ENCODE data around the gene STATH. TPM values are rescaled to one million over a fixed set of nuclear protein-coding genes. Genes with fewer than 3 reads are reported as not detected.
A peak's percentile ranks its signal among the peaks of the same experiment; 100 is the strongest.
"Not testable (repeated sequence)": the region's sequence is repeated elsewhere in the genome, so short reads cannot be mapped to it uniquely, and the experiment has no call there.

STATH gene
- total and polyA plus RNA-seq, 5 donors = not detected

DNA sequence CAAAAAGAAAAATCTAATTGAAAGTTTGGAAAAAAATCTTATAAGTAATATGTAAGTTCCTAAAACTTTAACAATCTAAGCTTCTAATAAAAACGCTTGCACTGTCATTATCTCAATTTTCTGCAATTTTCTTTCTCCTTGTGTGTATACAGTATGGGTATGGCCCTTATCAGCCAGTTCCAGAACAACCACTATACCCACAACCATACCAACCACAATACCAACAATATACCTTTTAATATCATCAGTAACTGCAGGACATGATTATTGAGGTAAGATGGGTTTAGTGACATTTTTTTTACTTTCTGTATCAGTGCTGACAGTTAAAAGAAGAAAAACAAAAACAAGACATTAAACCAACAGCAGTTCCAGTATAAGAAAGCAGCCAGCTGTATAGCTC lies 4.9 kb downstream of the STATH start:
- 85% methylated on average over 1 of the region's 1 CpG for WGBS

GRCh38 chr4:70002507-70002906 lies 6.7 kb downstream of the STATH start:
- intact Hi-C loops (cut with DNase I) = no loop called here
- ATAC-seq (no peak), DNase-seq (no peak)
- Histone ChIP-seq H3K27ac (ENCODE audit: low read length) (no peak overlapping the region), H3K4me1 (ENCODE audit: control insufficient read depth, insufficient read depth, low read length) (no peaks in the 10 kb centered on the region), H3K27me3 (ENCODE audit: control insufficient read depth, insufficient read depth) (no peaks in the 10 kb centered on the region), H3K4me3 (ENCODE audit: low read length) (no peak overlapping the region), H3K9me3 (ENCODE audit: control insufficient read depth, low read length) (no peaks in the 10 kb centered on the region)

More for the DNA sequence above, 4.9 kb downstream of the STATH start:
- Histone ChIP-seq H3K9me3 (ENCODE audit: control insufficient read depth, low read length) (no peaks in the 10 kb centered on the region), H3K27ac (ENCODE audit: low read length) (no peak overlapping the region), H3K4me3 (ENCODE audit: low read length) (no peak overlapping the region), H3K27me3 (ENCODE audit: control insufficient read depth, insufficient read depth) (no peaks in the 10 kb centered on the region), H3K4me1 (ENCODE audit: control insufficient read depth, insufficient read depth, low read length) (no peaks in the 10 kb centered on the region)
- ATAC-seq (no peak), DNase-seq (no peak)
- intact Hi-C loops (cut with DNase I) = no loop called here

GRCh38 chr4:70008771-70009170 lies 13.0 kb downstream of the STATH start:
- no peak for DNase-seq
- Histone ChIP-seq H3K27me3 (ENCODE audit: control insufficient read depth, insufficient read depth) (no peaks in the 10 kb centered on the region), H3K4me1 (ENCODE audit: control insufficient read depth, insufficient read depth, low read length) (no peaks in the 10 kb centered on the region), H3K9me3 (ENCODE audit: control insufficient read depth, low read length) (no peaks in the 10 kb centered on the region), H3K4me3 (ENCODE audit: low read length) (no peak overlapping the region), H3K27ac (ENCODE audit: low read length) (no peak overlapping the region)
- intact Hi-C loops (cut with DNase I) = no loop called here
- no peak for ATAC-seq
- WGBS = 38% methylated on average over 3 of the region's 3 CpGs

- H3K27me3 ChIP-seq (ENCODE audit: control insufficient read depth, insufficient read depth); H3K27ac ChIP-seq (ENCODE audit: low read length); intact Hi-C loops (cut with DNase I); H3K4me1 ChIP-seq (ENCODE audit: control insufficient read depth, insufficient read depth, low read length); H3K4me3 ChIP-seq (ENCODE audit: low read length); H3K9me3 ChIP-seq (ENCODE audit: control insufficient read depth, low read length); ATAC-seq: not testable (repeated sequence)
- peak in 1 of 3 donors; percentile 18 for DNase-seq
- WGBS = 85% methylated on average over 9 of the region's 10 CpGs
Observed at GRCh38 chr4:70019006-70019405, 23.2 kb downstream of the STATH start.

GRCh38 chr4:70023218-70023617 lies 27.5 kb downstream of the STATH start:
- DNase-seq (no peak), ATAC-seq (no peak)
- Histone ChIP-seq H3K9me3 (ENCODE audit: control insufficient read depth, low read length) (no peaks in the 10 kb centered on the region), H3K27me3 (ENCODE audit: control insufficient read depth, insufficient read depth) (no peaks in the 10 kb centered on the region), H3K27ac (ENCODE audit: low read length) (no peak overlapping the region), H3K4me3 (ENCODE audit: low read length) (no peak overlapping the region), H3K4me1 (ENCODE audit: control insufficient read depth, insufficient read depth, low read length) (no peaks in the 10 kb centered on the region)
- intact Hi-C loops (cut with DNase I) = no loop called here
- 73% methylated on average over 2 of the region's 2 CpGs for WGBS

GRCh38 chr4:70027011-70027410 lies 31.2 kb downstream of the STATH start:
- 76% methylated on average over 5 of the region's 5 CpGs for WGBS

GRCh38 chr4:70028159-70028558 lies 32.4 kb downstream of the STATH start, which contains the start of gene HTN3:
HTN3 (plus strand) TSS chr4:70028459; CDS start chr4:70030741, 2,282 bp downstream.
- 73% methylated on average over 7 of the region's 7 CpGs for WGBS
- ATAC-seq; H3K9me3 ChIP-seq (ENCODE audit: control insufficient read depth, low read length); DNase-seq; H3K4me3 ChIP-seq (ENCODE audit: low read length); H3K27me3 ChIP-seq (ENCODE audit: control insufficient read depth, insufficient read depth); H3K27ac ChIP-seq (ENCODE audit: low read length); intact Hi-C loops (cut with DNase I); H3K4me1 ChIP-seq (ENCODE audit: control insufficient read depth, insufficient read depth, low read length): not testable (repeated sequence)

More at GRCh38 chr4:70027011-70027410, 31.2 kb downstream of the STATH start:
- no peak overlapping the region for H3K27ac ChIP-seq (ENCODE audit: low read length)
- H3K4me3 ChIP-seq (ENCODE audit: low read length) = no peak overlapping the region
- DNase-seq (no peak), ATAC-seq (no peak)
- no peaks in the 10 kb centered on the region for H3K9me3 ChIP-seq (ENCODE audit: control insufficient read depth, low read length)
- H3K27me3 ChIP-seq (ENCODE audit: control insufficient read depth, insufficient read depth) = no peaks in the 10 kb centered on the region
- no peaks in the 10 kb centered on the region for H3K4me1 ChIP-seq (ENCODE audit: control insufficient read depth, insufficient read depth, low read length)
- intact Hi-C loops (cut with DNase I) = no loop called here

GRCh38 chr4:70037559-70037958 lies 41.8 kb downstream of the STATH start:
- H3K4me1 ChIP-seq (ENCODE audit: control insufficient read depth, insufficient read depth, low read length); H3K27me3 ChIP-seq (ENCODE audit: control insufficient read depth, insufficient read depth); H3K27ac ChIP-seq (ENCODE audit: low read length); intact Hi-C loops (cut with DNase I); H3K4me3 ChIP-seq (ENCODE audit: low read length); H3K9me3 ChIP-seq (ENCODE audit: control insufficient read depth, low read length); ATAC-seq: not testable (repeated sequence)
- WGBS = 89% methylated on average over 18 of the region's 18 CpGs
- DNase-seq = peak in 1 of 3 donors; percentile 33

DNA sequence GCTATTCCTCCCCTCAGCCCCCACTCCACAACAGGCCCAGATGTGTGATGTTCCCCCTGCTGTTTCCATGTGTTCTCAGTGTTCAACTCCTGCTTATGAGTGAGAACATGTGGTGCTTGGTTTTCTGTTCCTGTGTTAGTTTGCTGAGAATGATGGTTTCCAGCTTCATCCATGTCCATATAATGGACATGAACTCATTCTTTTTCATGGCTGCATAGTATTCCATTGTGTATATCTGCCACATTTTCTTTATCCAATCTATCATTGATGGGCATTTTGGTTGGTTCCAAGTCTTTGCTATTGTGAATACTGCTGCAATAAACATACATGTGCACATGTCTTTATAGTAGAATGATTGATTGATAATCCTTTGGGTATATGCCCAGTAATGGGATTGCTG lies 44.2 kb downstream of the STATH start:
- H3K9me3 ChIP-seq (ENCODE audit: control insufficient read depth, low read length); H3K4me3 ChIP-seq (ENCODE audit: low read length); H3K4me1 ChIP-seq (ENCODE audit: control insufficient read depth, insufficient read depth, low read length); ATAC-seq; intact Hi-C loops (cut with DNase I); DNase-seq; H3K27me3 ChIP-seq (ENCODE audit: control insufficient read depth, insufficient read depth); H3K27ac ChIP-seq (ENCODE audit: low read length): not testable (repeated sequence)

DNA sequence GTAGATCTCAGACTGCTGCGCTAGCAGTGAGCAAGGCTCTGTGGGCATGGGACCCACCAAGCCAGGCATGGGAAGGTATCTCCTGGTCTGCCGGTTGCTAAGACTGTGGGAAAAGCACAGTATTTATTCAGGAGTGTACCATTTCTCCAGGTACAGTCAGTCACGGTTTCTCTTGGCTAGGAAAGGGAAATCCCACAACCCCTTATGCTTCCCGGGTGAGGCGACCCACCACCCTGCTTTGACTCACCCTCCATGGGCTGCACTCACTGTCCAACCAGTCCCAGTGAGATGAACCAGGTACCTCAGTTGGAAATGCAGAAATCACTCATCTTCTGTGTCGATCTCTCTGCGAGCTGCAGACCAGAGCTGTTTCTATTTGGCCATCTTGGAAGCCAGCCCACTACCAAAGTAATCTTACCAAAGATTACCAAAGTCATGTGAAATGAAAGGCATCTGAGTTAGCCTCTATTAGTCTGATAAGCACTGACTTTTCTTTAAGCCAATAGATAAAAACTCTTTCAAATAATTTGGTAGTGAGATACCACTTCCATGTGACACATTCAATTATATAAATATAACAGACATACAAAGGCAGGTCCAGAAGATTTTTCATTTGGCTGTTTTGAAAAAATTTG lies 46.0 kb downstream of the STATH start:
- H3K4me3 ChIP-seq (ENCODE audit: low read length) = no peak overlapping the region
- no peak for ATAC-seq
- 77% methylated on average over 7 of the region's 7 CpGs for WGBS
- H3K27me3 ChIP-seq (ENCODE audit: control insufficient read depth, insufficient read depth) = no peaks in the 10 kb centered on the region
- H3K9me3 ChIP-seq (ENCODE audit: control insufficient read depth, low read length) = no peaks in the 10 kb centered on the region
- intact Hi-C loops (cut with DNase I) = no loop called here
- no peaks in the 10 kb centered on the region for H3K4me1 ChIP-seq (ENCODE audit: control insufficient read depth, insufficient read depth, low read length)
- DNase-seq = no peak
- no peak overlapping the region for H3K27ac ChIP-seq (ENCODE audit: low read length)

DNA sequence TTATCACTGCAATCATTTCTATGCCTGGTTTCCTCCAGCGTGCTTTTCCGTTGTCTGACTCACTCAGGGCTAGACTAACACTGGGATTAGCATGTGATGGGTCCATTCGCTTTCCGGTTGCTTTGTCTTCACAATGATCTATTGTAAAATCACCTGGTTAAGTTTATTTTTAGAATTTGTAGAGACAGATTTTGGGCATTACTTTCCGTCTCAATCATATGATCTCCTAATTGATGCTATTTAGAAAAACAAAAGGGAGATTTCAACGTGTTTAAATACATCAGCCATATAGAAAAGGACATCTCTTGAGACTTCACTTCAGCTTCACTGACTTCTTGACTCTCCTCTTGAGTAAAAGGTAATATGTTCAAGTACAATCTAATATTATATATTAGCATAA lies 54.4 kb downstream of the STATH start, which contains the start of gene HTN1:
Gene HTN1 (plus strand): TSS at position 301 of the 400 bp plus-strand sequence. CDS start 2,639 bp downstream, outside the sequence.
- intact Hi-C loops (cut with DNase I); ATAC-seq; DNase-seq; H3K27me3 ChIP-seq (ENCODE audit: control insufficient read depth, insufficient read depth); H3K4me3 ChIP-seq (ENCODE audit: low read length); H3K27ac ChIP-seq (ENCODE audit: low read length); H3K4me1 ChIP-seq (ENCODE audit: control insufficient read depth, insufficient read depth, low read length); H3K9me3 ChIP-seq (ENCODE audit: control insufficient read depth, low read length): not testable (repeated sequence)
- WGBS = 76% methylated on average over 5 of the region's 6 CpGs
